SHP77 (cell line): Measurements from ENCODE around the gene GAR1.
A peak's percentile ranks its signal among the peaks of the same experiment; 100 is the strongest.
"Not testable (repeated sequence)": the region's sequence is repeated elsewhere in the genome, so short reads cannot be mapped to it uniquely, and the experiment has no call there.

Experiments used
- DNase-seq, 2 experiments: peaks; one replicate each; lab custom pipeline; 2025; lab: John Stamatoyannopoulos, UW

GAR1 gene

DNA sequence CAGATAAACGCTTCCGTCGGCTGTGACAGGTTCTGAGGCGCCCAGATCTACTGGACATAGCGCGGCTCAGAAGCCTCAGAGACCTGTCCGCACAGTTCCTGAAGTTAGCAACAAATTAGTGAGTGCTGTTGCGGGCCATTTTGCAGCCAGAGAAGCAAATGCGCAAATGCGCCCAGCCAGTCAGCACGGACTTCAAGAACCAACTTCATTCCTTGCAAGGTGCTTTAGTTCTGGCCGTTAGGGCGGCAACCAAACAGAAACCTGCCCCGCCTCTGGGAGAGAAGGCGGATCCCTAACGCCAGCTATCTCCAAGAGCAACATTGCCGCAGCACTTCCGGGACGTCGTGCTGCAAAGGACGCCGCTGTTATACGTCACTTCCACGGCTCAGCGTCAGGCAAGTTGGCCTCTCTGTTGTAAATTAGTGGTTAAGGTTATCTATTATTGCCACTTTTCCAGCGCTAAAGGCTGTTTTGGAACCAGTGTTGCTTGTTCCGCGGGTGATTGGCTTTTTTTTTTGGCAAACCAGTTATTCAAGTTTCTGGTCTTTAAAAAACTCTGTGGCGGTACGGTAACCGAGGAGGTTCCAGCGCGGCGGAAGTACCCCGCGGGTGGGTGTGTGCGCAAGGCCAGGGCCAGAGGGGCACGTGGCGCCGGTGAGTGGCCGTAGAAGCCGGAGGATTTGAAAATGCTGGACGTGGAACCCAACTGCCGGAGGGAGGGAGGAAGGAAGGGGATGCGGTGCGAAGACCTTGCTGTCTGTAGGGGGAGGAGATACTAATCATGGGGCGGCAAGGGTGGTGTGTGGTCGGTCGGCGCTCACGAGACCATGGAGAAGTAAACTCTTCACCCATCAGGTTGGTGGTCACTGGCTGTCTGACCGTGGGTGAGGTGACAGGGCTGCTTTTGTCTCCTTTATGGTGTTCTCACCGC, at the start of gene GAR1:
Gene GAR1 (plus strand): TSS at position 612 of the 931 bp plus-strand sequence. CDS start 403 bp downstream, outside the sequence.
- DNase-seq = peak; percentile 56 to 84

DNA sequence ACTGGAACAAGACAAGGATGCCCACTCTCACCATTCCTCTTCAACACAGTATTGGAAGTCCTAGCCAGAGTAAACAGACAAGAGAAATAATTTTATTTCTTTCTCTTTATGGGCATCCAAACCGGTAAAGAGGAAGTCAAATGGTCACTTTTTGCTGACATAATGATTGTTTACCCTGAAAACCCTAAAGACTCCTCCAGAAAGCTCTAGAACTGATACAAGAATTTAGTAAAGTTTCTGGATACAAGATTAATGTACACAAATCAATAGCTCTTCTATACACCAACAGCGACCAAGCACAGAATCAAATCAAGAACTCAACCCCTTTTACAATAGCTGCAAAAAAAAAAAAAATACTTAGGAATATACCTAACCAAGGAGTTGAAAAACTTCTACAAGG, 33.5 kb upstream of the GAR1 start:
- DNase-seq = not testable (repeated sequence)

DNA sequence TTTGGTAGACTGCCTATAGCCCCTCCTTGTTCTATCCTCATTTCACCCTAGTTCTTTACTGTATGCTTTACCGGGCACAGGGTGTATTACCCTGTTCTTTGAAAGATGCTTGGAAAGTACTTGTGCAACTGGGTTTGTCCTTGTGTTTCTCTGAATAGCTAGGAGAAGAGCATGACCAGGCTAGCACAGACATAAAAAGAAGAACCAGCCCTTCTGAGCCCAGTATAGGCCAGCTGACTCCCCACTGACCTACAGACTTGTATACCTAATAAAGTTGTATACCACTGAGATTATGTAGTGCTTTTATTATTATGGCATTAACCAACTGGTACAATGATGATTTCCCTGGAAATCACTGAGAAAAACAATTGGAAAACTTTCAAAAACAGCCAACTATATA, 28.7 kb upstream of the GAR1 start:
- no peak for DNase-seq

DNA sequence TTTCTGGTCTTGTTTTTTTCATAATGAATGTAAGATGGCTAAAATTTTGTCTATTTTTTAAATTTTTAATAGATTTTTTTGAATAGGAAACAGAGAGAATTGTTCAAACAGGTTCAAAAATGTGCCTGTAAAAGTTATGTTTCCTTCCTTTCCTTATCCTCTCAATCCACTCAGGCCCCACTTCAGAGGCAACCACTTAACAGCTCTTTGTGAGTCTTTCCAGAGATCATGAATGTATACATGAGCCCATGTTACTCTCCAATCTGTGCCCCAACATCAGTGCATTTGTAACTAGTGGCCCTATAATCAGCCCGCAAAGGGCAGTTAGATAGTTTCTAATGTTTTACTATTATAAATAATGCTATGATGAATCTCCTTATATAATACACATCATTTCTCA, 27.8 kb upstream of the GAR1 start:
- DNase-seq = no peak

DNA sequence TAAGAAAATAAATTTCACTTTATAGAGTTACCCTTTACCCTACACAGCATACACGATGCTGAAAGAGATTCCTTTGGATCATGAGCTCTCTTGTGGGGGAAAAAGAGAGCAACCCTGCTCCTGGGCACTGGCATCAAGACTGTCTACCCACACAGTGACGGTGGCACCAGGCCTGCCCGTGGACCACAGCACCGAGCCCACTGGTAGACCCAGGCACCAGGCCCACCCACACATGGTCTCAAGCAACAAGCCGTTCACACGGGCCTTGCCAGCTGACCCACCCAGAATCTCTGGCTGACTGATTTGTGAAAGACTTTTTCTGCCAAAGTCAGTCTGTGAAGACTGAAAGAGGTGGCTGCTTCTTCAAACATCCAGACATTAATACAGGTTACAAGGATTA, 20.5 kb upstream of the GAR1 start:
- DNase-seq = no peak

DNA sequence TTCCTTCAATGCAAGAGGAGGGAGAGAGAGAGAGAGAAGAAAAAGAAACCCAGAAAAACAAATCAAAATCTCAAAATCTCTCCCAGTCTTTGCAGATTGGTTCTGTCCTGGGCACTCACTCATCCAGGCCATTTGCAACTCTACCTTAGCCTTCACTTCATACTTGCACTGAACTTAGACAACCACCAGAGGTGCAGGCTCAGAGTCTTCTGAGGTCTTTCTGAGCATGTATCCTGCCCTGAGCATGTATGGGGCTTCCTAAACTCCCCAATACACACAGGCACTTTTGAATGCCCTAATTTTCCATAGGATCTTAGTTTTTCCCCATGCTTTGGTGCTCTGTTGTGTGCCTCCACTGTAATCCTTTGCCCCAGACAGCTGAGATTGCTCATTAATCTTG, 16.7 kb upstream of the GAR1 start:
- no peak for DNase-seq

GRCh38 chr4:109801099-109801789, 14.3 kb upstream of the GAR1 start:
- DNase-seq = no peak

DNA sequence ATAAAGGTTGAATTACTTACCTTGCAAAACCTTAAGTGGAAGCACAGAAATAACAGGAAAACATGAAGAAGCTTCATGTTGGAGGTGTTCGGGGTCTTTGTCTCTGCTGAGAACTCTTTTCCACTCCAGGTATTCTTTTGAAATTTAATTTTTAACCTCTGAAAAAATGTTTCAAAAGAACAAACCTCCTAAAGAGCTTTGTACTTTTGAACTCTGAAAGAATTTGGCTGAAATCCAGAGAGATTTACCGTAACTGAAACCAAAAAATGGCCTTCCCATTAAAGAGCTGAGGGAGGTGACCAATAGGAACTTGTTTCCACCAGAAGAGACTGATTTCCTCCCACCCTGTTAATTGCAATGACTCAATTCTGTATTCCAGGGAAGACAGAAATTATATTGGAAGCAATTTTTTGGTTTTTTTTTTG, 13.7 kb upstream of the GAR1 start, which contains the start of gene CFI:
Gene CFI (minus strand): TSS at position 105 of the 425 bp plus-strand sequence. CDS start 28 bp downstream, at position 77.
- no peak for DNase-seq

- DNase-seq = peak in 1 of 2 experiments; percentile 8
These were observed 11.5 kb upstream of the GAR1 start for GRCh38 chr4:109803924-109804571.

GRCh38 chr4:109809655-109810054, 5.9 kb upstream of the GAR1 start:
- DNase-seq = no peak

DNA sequence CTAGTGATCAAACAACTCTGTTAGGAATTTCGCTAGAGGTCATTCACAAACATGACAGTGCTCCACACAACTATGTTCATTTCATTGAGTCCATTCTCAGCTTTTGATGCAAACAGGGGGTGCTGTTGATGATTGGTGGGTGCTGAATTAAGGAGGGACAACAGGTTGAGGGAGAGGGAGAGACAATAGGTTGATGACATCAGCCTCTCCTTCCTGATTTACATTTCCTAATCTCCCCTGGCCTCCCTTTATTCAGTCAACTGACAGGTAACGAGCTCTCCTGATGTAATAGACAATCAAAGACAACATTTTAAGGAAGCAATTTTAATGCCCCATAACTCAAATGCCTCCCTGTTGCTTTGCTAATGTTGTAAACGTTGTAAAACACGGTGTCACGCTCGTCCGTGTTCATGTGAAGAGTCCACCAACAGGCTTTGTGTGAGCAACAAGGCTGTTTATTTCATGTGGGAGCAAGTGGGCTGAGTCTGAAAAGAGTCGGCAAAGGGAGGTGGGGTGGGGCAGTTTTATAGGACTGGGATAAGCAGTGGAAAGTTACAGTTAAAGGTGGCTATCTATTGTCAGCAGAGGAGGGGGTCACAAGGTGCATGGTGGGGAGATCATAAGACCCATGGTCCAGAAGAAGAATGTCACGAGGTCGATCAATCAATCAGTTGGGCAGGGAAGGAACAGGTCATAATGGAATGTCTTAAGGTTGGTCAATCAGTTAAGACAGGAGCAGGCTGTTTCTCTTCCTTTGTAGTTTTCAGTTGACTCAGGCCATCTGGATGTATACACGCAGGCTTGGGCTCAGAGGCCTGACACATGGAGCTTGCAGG, 4.8 kb upstream of the GAR1 start:
- no peak for DNase-seq

DNA sequence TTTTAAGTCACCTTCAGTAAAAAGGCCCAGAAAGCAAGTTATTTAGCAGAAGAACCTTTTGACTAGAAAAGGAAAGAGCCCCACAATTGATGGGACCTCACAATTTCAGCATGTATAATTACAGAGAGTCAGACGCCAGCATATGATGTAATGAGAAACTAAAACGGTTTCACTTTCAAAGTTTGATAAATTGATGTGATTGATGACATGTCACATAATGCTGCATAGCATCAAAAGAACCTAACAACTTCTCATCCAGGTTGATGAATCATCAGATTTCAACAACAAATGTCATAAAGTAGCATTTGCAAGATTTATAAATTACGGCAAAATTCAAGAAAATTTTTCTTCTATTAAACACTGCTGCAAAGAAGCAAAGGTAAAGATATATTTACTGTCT, 3.9 kb upstream of the GAR1 start:
- DNase-seq = no peak

GRCh38 chr4:109816082-109816442, 500 bp downstream of the GAR1 start:
- no peak for DNase-seq

DNA sequence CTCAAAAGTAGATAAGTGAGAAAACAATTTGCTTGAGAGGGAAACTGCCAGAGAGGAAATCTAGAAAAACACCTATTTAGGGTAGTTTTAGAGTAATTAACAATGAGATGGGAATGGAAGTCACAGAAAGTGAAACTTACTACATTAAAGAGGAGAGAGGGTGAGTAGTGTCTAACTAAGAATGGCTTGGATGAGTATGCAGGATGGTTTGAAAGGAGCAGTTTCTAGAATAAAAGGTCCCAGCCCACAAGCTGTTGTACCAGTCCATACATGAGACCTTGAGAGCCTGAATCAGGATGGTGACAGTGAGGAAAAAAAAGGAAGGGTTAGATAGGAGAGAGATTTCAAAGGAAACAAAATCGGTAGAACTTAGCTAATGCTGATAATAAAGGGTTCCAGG, 1.3 kb downstream of the GAR1 start:
- no peak for DNase-seq

DNA sequence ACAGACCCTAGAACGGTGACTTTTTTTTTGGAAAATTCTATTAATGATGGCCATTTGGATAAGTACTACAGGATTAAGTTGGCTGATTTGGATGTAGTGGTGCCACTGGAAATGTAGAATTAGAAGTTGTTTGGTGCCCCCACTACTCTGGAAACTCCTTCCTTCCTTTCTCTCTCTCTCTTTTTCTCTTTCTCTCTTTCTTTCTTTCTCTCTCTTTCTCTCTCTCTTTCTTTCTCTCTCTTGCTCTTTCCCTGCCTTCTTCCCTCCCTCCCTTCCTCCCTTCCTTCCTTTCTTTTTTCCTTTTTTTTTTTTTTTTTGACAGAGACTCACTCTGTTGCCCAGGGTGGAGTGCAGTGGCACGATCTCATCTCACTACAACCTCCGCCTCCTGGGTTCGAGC, 2.7 kb downstream of the GAR1 start:
- no peak for DNase-seq

GRCh38 chr4:109820563-109820962, 5.0 kb downstream of the GAR1 start:
- no peak for DNase-seq

GRCh38 chr4:109821185-109821584, 5.6 kb downstream of the GAR1 start:
- no peak for DNase-seq

DNA sequence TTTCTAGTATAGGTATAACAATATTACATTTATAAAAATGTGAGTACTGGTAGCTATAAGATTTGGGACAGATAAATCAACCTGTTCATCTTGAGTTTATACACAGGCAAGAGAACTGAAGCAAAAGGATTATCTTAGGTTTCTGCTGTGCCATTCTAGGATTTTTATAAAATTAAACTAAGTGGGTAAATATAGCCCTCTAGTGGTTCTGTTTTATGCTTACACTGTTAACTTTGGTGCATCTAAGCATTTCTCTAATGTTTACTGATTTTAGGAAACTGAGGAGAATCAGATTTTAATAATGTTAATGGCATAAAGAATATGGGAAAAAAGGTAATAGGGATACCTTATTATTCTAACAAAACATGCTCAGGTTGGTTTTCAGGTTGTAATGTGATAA, 11.2 kb downstream of the GAR1 start:
- DNase-seq = no peak

DNA sequence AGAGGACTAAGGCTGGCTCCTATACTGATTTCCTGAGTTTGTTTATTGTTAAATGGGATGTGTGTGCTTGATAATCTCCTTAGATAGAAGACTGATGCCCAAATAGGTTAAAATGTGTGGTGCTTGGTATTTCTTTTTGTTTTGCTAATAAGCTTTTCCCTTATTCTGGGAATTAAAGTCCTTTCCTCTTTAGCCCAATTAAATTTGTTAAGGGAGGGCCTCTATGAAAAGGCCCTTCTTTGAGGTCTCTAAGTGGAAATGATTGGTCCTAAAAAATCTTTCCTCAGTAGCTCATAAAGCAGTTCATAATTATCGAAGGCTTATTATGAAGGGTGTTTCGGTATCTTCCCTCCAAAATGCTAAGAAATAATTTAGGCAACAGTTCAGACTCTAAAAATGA, 12.1 kb downstream of the GAR1 start, which contains the start of gene RRH:
Gene RRH (plus strand): TSS at position 301 of the 400 bp plus-strand sequence. CDS start 56 bp downstream, at position 357.
- no peak for DNase-seq

- DNase-seq = no peak
These were observed 18.2 kb downstream of the GAR1 start for GRCh38 chr4:109833756-109834155.

DNA sequence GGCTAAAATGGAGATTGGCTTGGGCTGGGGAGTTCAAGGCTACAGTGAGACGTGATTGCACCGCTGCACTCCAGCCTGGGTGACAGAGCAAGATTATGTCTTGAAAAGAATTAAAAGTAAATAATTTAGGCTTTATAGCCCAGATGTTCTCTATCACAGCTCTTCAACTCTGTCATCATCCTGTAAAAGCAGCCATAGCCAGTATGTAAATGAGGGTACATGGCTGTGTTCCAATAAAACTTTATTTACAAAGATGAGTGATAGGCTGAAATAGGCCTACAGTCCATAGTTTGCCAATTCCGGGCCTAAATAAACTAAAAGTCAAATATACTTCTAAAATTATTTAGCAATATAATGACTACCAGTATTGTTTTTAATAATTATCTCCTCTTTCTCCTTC, 21.4 kb downstream of the GAR1 start:
- DNase-seq = no peak
